ENCODE results near the gene NDRG2.

The NDRG2 gene

DNA sequence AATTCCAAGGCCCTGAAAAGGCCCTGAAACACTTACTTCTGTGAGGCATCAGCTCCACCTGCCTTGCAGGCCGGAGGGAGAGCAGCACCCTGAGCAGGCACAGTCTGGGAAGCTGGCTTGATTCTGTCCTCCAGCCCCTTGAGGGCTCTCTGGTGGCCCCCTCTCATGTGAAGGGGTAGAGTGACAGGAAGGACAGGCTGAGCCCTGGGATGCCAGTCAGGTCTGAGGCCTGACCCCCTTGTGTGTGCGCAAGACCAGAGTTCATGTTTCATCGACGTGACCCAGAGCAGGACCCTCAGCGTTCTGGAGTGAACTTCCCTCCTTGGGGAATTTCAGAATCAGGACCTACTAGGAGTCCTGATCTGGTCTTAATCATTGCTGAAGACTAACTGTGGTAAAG lies 34.0 kb upstream of the NDRG2 start:
- H3K4me3 ChIP-seq (replicated peaks; ENCODE audit: insufficient read depth, low read length): no peak overlapping the region
- TF ChIP-seq GABPA (IDR thresholded peaks at IDR 0.05; ENCODE audit: low read depth): no peak
- DNase-seq (ENCODE audit: low read depth in 1 of 2, low spot score in 1 of 2): no peak
- H3K27me3 ChIP-seq (ENCODE audit: insufficient read depth, poor library complexity, severe bottlenecking): no peaks in the 10 kb centered on the region
- H3K27ac ChIP-seq (replicated peaks): no peak overlapping the region

DNA sequence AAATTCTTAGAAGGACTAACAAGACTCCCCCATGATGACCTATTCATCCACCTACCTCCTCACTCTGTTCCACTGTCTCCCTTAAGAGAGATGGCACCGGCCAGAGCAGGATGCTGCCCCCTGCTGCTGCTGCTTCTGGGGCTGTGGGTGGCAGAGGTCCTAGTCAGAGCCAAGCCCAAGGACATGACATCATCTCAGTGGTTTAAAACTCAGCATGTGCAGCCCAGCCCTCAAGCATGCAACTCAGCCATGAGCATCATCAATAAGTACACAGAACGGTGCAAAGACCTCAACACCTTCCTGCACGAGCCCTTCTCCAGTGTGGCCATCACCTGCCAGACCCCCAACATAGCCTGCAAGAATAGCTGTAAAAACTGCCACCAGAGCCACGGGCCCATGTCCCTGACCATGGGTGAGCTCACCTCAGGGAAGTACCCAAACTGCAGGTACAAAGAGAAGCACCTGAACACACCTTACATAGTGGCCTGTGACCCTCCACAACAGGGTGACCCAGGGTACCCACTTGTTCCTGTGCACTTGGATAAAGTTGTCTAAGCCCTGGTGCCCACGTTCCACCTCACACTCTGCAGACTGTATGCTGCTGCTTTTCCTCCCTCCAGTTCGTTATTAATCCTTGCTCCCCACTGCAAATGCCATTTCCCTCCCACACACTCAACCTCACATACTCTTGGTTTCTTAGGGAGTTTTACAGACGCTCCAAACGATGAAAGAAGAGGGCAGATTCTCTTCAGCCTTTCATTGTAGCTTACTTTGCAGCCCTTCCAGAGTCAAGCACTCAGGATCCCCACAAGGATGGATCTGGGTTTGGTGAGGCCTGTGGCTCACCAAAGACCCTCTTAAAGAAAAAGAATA lies 33.2 kb upstream of the NDRG2 start, which contains the start of gene RNASE8:
TSS of gene RNASE8 (plus strand) at position 20 of the 873 bp plus-strand sequence. CDS start at position 91, 71 bp downstream.
- Histone ChIP-seq H3K27ac (replicated peaks) (no peak within 1 kb of the TSS), H3K4me3 (replicated peaks; ENCODE audit: insufficient read depth, low read length) (no peak within 1 kb of the TSS), H3K27me3 (ENCODE audit: insufficient read depth, poor library complexity, severe bottlenecking) (no peaks in the 10 kb centered on the region)
- DNase-seq (ENCODE audit: low read depth in 1 of 2, low spot score in 1 of 2): no peak
- TF ChIP-seq GABPA (IDR thresholded peaks at IDR 0.05; ENCODE audit: low read depth) (no peak), POLR2AphosphoS5 (IDR thresholded peaks at IDR 0.05; ENCODE audit: low read depth) (no peak)
- TF ChIP-seq, protein P1, sequence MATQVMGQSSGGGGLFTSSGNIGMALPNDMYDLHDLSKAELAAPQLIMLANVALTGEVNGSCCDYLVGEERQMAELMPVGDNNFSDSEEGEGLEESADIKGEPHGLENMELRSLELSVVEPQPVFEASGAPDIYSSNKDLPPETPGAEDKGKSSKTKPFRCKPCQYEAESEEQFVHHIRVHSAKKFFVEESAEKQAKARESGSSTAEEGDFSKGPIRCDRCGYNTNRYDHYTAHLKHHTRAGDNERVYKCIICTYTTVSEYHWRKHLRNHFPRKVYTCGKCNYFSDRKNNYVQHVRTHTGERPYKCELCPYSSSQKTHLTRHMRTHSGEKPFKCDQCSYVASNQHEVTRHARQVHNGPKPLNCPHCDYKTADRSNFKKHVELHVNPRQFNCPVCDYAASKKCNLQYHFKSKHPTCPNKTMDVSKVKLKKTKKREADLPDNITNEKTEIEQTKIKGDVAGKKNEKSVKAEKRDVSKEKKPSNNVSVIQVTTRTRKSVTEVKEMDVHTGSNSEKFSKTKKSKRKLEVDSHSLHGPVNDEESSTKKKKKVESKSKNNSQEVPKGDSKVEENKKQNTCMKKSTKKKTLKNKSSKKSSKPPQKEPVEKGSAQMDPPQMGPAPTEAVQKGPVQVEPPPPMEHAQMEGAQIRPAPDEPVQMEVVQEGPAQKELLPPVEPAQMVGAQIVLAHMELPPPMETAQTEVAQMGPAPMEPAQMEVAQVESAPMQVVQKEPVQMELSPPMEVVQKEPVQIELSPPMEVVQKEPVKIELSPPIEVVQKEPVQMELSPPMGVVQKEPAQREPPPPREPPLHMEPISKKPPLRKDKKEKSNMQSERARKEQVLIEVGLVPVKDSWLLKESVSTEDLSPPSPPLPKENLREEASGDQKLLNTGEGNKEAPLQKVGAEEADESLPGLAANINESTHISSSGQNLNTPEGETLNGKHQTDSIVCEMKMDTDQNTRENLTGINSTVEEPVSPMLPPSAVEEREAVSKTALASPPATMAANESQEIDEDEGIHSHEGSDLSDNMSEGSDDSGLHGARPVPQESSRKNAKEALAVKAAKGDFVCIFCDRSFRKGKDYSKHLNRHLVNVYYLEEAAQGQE (IDR thresholded peaks at IDR 0.05; ENCODE audit: insufficient replicate concordance, low read depth): no peak

DNA sequence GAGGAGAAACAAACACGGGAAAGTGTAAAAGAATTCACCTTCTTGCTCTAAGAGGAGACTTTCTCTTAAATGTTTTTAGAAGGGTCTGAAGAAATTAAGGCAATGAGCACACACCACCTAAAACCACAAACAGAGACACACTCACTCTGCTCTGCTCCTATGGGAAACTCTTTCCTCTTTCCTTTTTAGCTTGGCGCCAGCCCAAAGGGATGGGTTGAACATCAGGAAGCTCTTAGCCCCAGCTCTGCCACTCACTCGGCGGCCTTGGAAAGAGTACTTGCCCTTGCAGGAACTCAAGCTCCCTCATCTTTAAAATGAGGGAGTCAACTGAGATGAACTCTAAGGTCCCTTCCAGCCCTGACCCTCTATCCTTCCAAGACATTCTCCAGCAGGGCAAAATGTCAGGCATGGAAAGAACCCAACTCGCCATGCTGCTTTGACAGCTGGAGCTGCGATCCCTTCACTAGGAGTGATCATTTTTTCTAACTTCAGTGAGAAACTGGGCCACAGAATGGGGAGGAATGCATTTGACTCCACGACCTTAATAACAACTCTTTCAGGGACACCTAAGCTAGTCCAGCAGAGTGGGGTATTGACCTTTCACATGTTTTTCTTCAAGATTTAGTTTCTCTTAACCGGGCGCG lies 31.8 kb upstream of the NDRG2 start:
- no peak for DNase-seq (ENCODE audit: low read depth in 1 of 2, low spot score in 1 of 2)
- H3K4me3 ChIP-seq (replicated peaks; ENCODE audit: insufficient read depth, low read length): no peak overlapping the region

DNA sequence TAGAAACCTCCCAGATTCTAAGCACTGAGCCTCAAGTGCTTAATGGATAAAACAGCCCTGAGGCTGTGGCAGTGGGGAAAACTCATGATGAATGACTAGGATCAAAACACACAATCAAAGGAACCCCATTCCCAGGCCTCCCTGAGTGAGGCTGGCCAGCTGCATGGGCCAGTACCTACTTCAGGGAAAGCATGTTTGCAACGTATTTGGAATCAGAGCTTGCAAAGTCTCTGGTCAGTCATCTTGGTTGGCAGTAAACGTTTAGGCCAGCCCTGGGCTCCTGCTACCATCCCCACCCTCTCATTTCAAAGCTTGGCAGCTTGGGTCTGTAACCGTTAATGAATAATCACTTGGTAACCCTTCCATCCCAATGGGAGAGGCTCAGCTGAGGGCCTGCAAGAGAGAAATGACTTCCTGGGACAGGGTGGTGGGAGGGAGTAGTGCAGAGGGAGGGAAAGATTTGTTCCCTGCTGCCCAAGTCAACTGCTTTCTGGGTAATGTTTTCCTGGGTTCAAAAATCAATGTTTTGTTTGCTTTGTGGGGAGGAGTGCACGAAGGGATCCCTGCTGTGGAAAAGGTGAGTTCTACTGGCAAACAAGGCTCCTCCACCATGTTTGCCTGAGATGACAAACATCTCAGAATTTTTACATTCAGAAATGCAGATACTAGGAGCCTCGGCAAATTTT lies 30.7 kb upstream of the NDRG2 start:
- no peak overlapping the region for H3K27ac ChIP-seq (replicated peaks)
- H3K27me3 ChIP-seq (ENCODE audit: insufficient read depth, poor library complexity, severe bottlenecking): no peaks in the 10 kb centered on the region
- no peak overlapping the region for H3K4me3 ChIP-seq (replicated peaks; ENCODE audit: insufficient read depth, low read length)
- TF ChIP-seq SPI1 (IDR thresholded peaks at IDR 0.05; ENCODE audit: borderline replicate concordance, low read depth) (no peak), GABPA (IDR thresholded peaks at IDR 0.05; ENCODE audit: low read depth) (no peak), POLR2AphosphoS5 (IDR thresholded peaks at IDR 0.05; ENCODE audit: low read depth) (no peak)
- TF ChIP-seq, protein P2, sequence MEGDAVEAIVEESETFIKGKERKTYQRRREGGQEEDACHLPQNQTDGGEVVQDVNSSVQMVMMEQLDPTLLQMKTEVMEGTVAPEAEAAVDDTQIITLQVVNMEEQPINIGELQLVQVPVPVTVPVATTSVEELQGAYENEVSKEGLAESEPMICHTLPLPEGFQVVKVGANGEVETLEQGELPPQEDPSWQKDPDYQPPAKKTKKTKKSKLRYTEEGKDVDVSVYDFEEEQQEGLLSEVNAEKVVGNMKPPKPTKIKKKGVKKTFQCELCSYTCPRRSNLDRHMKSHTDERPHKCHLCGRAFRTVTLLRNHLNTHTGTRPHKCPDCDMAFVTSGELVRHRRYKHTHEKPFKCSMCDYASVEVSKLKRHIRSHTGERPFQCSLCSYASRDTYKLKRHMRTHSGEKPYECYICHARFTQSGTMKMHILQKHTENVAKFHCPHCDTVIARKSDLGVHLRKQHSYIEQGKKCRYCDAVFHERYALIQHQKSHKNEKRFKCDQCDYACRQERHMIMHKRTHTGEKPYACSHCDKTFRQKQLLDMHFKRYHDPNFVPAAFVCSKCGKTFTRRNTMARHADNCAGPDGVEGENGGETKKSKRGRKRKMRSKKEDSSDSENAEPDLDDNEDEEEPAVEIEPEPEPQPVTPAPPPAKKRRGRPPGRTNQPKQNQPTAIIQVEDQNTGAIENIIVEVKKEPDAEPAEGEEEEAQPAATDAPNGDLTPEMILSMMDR (IDR thresholded peaks at IDR 0.05; ENCODE audit: insufficient read depth, low read length): no peak
- TF ChIP-seq, protein P1 (IDR thresholded peaks at IDR 0.05; ENCODE audit: insufficient replicate concordance, low read depth): no peak
- no peak for DNase-seq (ENCODE audit: low read depth in 1 of 2, low spot score in 1 of 2)

More for the DNA sequence above, 31.8 kb upstream of the NDRG2 start:
- H3K27ac ChIP-seq (replicated peaks): no peak overlapping the region
- H3K27me3 ChIP-seq (ENCODE audit: insufficient read depth, poor library complexity, severe bottlenecking): no peaks in the 10 kb centered on the region
- TF ChIP-seq, protein P1 (IDR thresholded peaks at IDR 0.05; ENCODE audit: insufficient replicate concordance, low read depth): no peak
- TF ChIP-seq SPI1 (IDR thresholded peaks at IDR 0.05; ENCODE audit: borderline replicate concordance, low read depth) (no peak), GABPA (IDR thresholded peaks at IDR 0.05; ENCODE audit: low read depth) (no peak), POLR2AphosphoS5 (IDR thresholded peaks at IDR 0.05; ENCODE audit: low read depth) (no peak)
- TF ChIP-seq, protein P2 (IDR thresholded peaks at IDR 0.05; ENCODE audit: insufficient read depth, low read length): no peak

Data from HL-60 (cell line).